Activated T-helper 17 cell treated with anti-CD3 and anti-CD28 coated beads, Interleukin-2, amount 50 U/mL, for 72 hours (primary cell): Measurements from ENCODE around the gene FAM216B. TPM values are rescaled to one million over a fixed set of nuclear protein-coding genes. Genes with fewer than 3 reads are reported as not detected.

Source experiments
- ATAC-seq: fragments of 150-1000 bp; cut with Tn5 transposase; replicated peaks from 2 replicates; pipeline ENCODE4 v1.10.0; 2021; ENCODE audit warnings: mild to moderate bottlenecking, moderate library complexity
- H3K27ac Mint-ChIP-seq: one replicate; pipeline ENCODE4 v1.8.0; 2022; ENCODE audit warnings: mixed read lengths
- H3K27me3 Mint-ChIP-seq: one replicate; pipeline ENCODE4 v1.8.0; 2022; ENCODE audit warnings: mixed read lengths
- H3K36me3 Mint-ChIP-seq: one replicate; pipeline ENCODE4 v1.8.0; 2022; ENCODE audit warnings: low read depth, mild to moderate bottlenecking, mixed read lengths
- H3K4me1 Mint-ChIP-seq: one replicate; pipeline ENCODE4 v1.8.0; 2022; ENCODE audit warnings: mixed read lengths
- H3K4me3 Mint-ChIP-seq: one replicate; pipeline ENCODE4 v1.8.0; 2022; ENCODE audit warnings: mild to moderate bottlenecking, mixed read lengths
- H3K9me3 Mint-ChIP-seq: one replicate; pipeline ENCODE4 v1.8.0; 2022; ENCODE audit warnings: mixed read lengths
- total RNA-seq, 2 donors: library from RNA; stranded (reverse); gene quantifications; one replicate each; pipeline ENCODE4 v1.2.3, GENCODE V29; 2022

FAM216B gene
- total RNA-seq, 2 donors from 2014 or later = not detected

DNA sequence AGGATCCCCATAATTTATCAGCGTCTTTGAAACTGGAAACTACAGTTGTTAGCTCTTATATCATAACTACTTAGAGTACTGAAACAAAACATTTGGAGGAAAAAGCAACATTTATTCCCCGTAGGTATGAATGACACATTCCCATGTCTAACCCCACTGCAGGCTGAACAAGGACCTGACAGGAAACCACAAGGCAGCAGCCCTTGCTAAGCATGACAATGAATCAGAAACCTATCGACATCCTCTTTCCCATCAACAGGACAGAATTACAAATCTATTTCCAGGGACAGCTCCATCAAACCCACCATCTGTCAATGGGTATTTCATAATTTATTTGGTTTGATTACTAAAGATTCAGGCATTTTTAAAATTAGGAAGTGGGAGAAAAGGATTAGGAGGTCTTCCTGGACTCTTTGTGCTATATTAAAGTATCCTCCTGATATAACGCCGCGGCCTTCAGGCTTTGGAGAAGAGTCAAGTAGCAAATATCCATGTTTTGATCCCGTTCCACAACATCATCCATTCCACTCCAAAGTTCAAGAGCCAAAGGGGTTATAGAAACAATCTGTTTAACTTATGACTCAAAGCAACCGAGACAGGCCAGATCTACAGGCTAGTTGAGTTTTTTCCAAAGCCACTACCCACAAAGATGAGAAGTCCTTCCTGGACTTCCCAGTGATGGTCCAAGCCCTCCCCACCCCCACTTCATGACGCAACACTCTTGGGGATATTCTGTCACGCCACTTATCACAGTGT lies 51.1 kb downstream of the FAM216B start:
- peaks cover 6% of the 10 kb centered on the region for H3K4me1 Mint-ChIP-seq
- H3K27ac Mint-ChIP-seq = no peak overlapping the region
- H3K4me3 Mint-ChIP-seq = no peak overlapping the region
- H3K9me3 Mint-ChIP-seq = no peaks in the 10 kb centered on the region
- peak; percentile 70 for ATAC-seq
- no peaks in the 10 kb centered on the region for H3K36me3 Mint-ChIP-seq
- H3K27me3 Mint-ChIP-seq = peaks cover 17% of the 10 kb centered on the region

DNA sequence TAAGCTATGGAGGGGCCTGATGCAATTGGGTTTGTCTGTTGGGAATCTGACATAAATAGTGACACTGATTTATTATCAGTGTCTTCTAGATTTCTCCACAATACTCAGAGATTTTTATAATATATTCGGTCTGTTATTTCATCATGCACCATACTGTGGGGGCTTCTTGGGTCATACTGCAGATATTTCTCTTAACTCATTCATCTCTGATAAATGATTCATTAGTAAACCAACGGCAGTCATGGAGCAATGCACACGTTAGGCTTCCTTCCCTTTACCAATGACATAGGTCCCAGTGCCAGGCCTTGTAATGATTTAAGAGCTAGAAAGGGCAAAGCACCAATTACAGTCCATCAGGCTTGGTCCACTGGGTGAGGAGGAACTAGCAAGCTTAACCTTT lies 53.6 kb downstream of the FAM216B start:
- Mint-ChIP-seq H3K27ac (no peak overlapping the region), H3K4me1 (peaks cover 6% of the 10 kb centered on the region), H3K9me3 (no peaks in the 10 kb centered on the region), H3K36me3 (no peaks in the 10 kb centered on the region), H3K27me3 (peaks cover 10% of the 10 kb centered on the region), H3K4me3 (no peak overlapping the region)
- ATAC-seq = no peak

DNA sequence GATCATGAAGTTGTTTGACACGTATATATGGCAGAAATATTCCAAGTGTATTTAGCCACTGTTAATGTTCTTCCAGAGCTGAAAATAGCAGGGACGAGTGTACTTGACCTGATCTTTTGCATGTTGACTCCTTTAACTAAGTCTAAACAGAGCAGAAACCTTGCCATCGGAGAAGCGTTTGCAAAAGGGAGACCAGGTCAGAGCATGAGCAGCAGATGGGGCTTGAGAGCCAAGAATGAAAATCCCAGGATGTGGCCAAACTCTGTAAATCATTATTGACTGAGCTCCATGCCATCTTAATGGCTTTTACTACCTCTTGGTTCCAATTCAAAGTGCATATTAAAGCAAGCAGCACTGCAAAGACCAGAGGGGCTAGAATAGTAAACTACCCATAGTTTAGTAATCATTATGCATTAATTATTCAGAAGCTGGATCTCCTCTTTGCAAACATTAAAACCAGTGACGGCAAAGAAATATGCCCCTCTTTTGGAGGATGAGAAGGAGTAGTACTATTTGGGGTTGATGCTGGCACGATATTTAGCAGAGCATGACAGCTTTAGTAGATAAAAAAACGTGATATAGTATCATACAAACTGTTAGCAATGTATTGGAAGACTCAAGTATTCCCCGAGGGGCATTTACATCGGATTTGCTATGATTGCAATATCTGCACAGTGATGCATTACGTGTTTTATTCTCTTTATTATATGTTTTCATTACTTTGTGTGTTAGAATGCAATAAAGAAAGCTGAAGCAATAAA lies 55.7 kb downstream of the FAM216B start:
- H3K9me3 Mint-ChIP-seq = no peaks in the 10 kb centered on the region
- no peak overlapping the region for H3K27ac Mint-ChIP-seq
- H3K4me3 Mint-ChIP-seq = no peak overlapping the region
- H3K4me1 Mint-ChIP-seq = peaks cover 6% of the 10 kb centered on the region
- H3K27me3 Mint-ChIP-seq = peaks cover 10% of the 10 kb centered on the region
- no peaks in the 10 kb centered on the region for H3K36me3 Mint-ChIP-seq
- no peak for ATAC-seq

Other genes starting within 250 kb of the FAM216B start
- gene TNFSF11, start 207.4 kb upstream of the FAM216B start, total RNA-seq = 1 to 10 TPM in 1 of 2 donors, under 1 TPM in 1; 0.11 to 1.6 TPM
- 10 to 100 TPM; 13.6 to 18.1 TPM for gene EPSTI1, start 210.7 kb downstream of the FAM216B start, total RNA-seq
- 10 to 100 TPM in 1 of 2 donors, 1 to 10 TPM in 1; 7.5 to 15.6 TPM for gene DNAJC15, start 242.0 kb downstream of the FAM216B start, total RNA-seq